Stimulated activated CD8-positive, alpha-beta memory T cell treated with anti-CD3 and anti-CD28 coated beads, Interleukin-12 subunit alpha, Interleukin-12 subunit beta, amount 100 ng/mL, for 24 hours (primary cell): ENCODE measurements around the gene CBX3.
"Not testable (repeated sequence)": the region's sequence is repeated elsewhere in the genome, so short reads cannot be mapped to it uniquely, and the experiment has no call there.

Experiments used
- DNase-seq: peaks from one replicate; pipeline ENCODE4 v3.0.0-alpha.2; 2020; ENCODE audit errors: extremely low read depth

Gene CBX3

GRCh38 chr7:26201247-26202018, at the start of gene CBX3:
Gene CBX3, plus strand, starts transcription at chr7:26201745. Its CDS starts 1,254 bp downstream, at chr7:26202999.
- DNase-seq: peak; percentile 85

- DNase-seq: peak; percentile 58
Measured at GRCh38 chr7:26151953-26152781, 49.4 kb upstream of the CBX3 start, which contains the start of gene NFE2L3. Gene NFE2L3, plus strand, starts transcription at chr7:26152198. Its CDS starts 301 bp downstream, at chr7:26152499.

- not testable (repeated sequence) for DNase-seq
Measured at GRCh38 chr7:26152782-26153240, 48.7 kb upstream of the CBX3 start.

GRCh38 chr7:26153241-26153822, 48.2 kb upstream of the CBX3 start:
- DNase-seq: no peak

GRCh38 chr7:26153823-26154783, 47.4 kb upstream of the CBX3 start:
- no peak for DNase-seq

GRCh38 chr7:26155531-26156375, 45.8 kb upstream of the CBX3 start:
- no peak for DNase-seq

- no peak for DNase-seq
Measured at GRCh38 chr7:26156451-26157420, 44.8 kb upstream of the CBX3 start.

- no peak for DNase-seq
Measured at GRCh38 chr7:26157520-26158105, 43.9 kb upstream of the CBX3 start.

- DNase-seq: no peak
Measured at GRCh38 chr7:26159243-26159642, 42.3 kb upstream of the CBX3 start.

GRCh38 chr7:26160896-26161295, 40.6 kb upstream of the CBX3 start:
- no peak for DNase-seq

- DNase-seq: no peak
Measured at GRCh38 chr7:26162431-26162830, 39.1 kb upstream of the CBX3 start.

- DNase-seq: not testable (repeated sequence)
Measured at GRCh38 chr7:26163804-26164203, 37.7 kb upstream of the CBX3 start.

- DNase-seq: no peak
Measured at GRCh38 chr7:26165950-26166683, 35.4 kb upstream of the CBX3 start.

GRCh38 chr7:26166684-26167266, 34.8 kb upstream of the CBX3 start:
- DNase-seq: no peak

GRCh38 chr7:26167303-26167934, 34.1 kb upstream of the CBX3 start:
- no peak for DNase-seq

GRCh38 chr7:26168458-26169023, 33.0 kb upstream of the CBX3 start:
- no peak for DNase-seq

GRCh38 chr7:26169271-26169670, 32.3 kb upstream of the CBX3 start:
- no peak for DNase-seq
